Fibroblast of pulmonary artery (primary cell): ENCODE results near the gene KCTD1.

Experiments
- DNase-seq: peaks from one replicate; pipeline ENCODE4 v3.0.0-alpha.2; 2010; ENCODE audit warnings: low read depth
- H3K4me3 ChIP-seq: replicated peaks from 2 replicates; pipeline ENCODE4 v1.5.1; 2011; ENCODE audit warnings: low read depth, mild to moderate bottlenecking, control low read depth, low read length, moderate library complexity
- CTCF ChIP-seq: IDR thresholded peaks from 2 replicates; pipeline ENCODE4 v1.5.1; 2011; ENCODE audit warnings: mild to moderate bottlenecking, control low read depth, low read length, inconsistent platforms; ENCODE audit errors: missing control alignments

KCTD1 gene

GRCh38 chr18:26536032-26536431, 12.3 kb downstream of the KCTD1 start:
- DNase-seq = peak; percentile 8
- H3K4me3 ChIP-seq = no peak overlapping the region
- TF ChIP-seq CTCF = no peak

- H3K4me3 ChIP-seq = no peak overlapping the region
- no peak for DNase-seq
- TF ChIP-seq CTCF = no peak
Measured at GRCh38 chr18:26535630-26536029, 12.7 kb downstream of the KCTD1 start.

GRCh38 chr18:26532367-26533340, 15.7 kb downstream of the KCTD1 start:
- TF ChIP-seq CTCF = no peak
- no peak for DNase-seq

GRCh38 chr18:26531605-26532298, 16.6 kb downstream of the KCTD1 start:
- DNase-seq = no peak
- no peak overlapping the region for H3K4me3 ChIP-seq
- TF ChIP-seq CTCF = no peak

More at GRCh38 chr18:26532367-26533340, 15.7 kb downstream of the KCTD1 start:
- H3K4me3 ChIP-seq = no peak overlapping the region

GRCh38 chr18:26526966-26527234, 21.5 kb downstream of the KCTD1 start:
- DNase-seq = no peak
- no peak for TF ChIP-seq CTCF

GRCh38 chr18:26526128-26526965, 22.0 kb downstream of the KCTD1 start:
- TF ChIP-seq CTCF = no peak
- no peak overlapping the region for H3K4me3 ChIP-seq
- DNase-seq = no peak

More at GRCh38 chr18:26526966-26527234, 21.5 kb downstream of the KCTD1 start:
- no peak overlapping the region for H3K4me3 ChIP-seq
